Measurements from ENCODE around the gene SLC6A5.

DNA sequence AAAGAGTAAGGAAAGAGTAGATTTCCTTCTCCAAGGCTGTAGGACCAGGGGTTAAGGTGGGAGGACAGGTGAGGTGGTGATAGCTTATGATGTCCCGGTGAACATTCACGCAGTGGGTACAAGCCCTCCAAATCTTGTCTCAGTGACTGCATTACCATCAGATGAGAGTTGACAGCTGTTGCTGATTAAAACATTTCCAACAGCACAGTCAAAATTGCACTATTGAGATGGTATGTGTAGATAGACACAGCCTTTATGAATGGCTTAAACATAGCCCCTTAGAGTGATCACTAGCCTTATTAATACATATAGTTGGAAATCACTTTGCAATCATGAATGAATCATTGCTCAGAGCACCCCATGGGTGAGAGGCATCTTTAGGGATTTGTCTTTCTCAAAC, 77.2 kb downstream of the SLC6A5 start:
- TF ChIP-seq, protein P1, sequence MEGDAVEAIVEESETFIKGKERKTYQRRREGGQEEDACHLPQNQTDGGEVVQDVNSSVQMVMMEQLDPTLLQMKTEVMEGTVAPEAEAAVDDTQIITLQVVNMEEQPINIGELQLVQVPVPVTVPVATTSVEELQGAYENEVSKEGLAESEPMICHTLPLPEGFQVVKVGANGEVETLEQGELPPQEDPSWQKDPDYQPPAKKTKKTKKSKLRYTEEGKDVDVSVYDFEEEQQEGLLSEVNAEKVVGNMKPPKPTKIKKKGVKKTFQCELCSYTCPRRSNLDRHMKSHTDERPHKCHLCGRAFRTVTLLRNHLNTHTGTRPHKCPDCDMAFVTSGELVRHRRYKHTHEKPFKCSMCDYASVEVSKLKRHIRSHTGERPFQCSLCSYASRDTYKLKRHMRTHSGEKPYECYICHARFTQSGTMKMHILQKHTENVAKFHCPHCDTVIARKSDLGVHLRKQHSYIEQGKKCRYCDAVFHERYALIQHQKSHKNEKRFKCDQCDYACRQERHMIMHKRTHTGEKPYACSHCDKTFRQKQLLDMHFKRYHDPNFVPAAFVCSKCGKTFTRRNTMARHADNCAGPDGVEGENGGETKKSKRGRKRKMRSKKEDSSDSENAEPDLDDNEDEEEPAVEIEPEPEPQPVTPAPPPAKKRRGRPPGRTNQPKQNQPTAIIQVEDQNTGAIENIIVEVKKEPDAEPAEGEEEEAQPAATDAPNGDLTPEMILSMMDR (tag by site-specific recombination; IDR thresholded peaks at IDR 0.05), result no peak
- TF ChIP-seq ZNF416 (tag by site-specific recombination; IDR thresholded peaks at IDR 0.05) (no peak), ZNF510 (tag by site-specific recombination; IDR thresholded peaks at IDR 0.05; ENCODE audit: insufficient replicate concordance) (no peak), SP2 (tag by site-specific recombination; IDR thresholded peaks at IDR 0.05) (no peak), YY1 (tag by site-specific recombination; IDR thresholded peaks at IDR 0.05) (no peak), SP3 (tag by site-specific recombination; IDR thresholded peaks at IDR 0.05) (no peak), GLI4 (tag by site-specific recombination; IDR thresholded peaks at IDR 0.05) (no peak), ZNF621 (tag by site-specific recombination; IDR thresholded peaks at IDR 0.05) (no peak)
- TF ChIP-seq, protein P2, sequence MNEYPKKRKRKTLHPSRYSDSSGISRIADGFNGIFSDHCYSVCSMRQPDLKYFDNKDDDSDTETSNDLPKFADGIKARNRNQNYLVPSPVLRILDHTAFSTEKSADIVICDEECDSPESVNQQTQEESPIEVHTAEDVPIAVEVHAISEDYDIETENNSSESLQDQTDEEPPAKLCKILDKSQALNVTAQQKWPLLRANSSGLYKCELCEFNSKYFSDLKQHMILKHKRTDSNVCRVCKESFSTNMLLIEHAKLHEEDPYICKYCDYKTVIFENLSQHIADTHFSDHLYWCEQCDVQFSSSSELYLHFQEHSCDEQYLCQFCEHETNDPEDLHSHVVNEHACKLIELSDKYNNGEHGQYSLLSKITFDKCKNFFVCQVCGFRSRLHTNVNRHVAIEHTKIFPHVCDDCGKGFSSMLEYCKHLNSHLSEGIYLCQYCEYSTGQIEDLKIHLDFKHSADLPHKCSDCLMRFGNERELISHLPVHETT (tag by site-specific recombination; IDR thresholded peaks at IDR 0.05), result no peak
